Spleen (tissue), 7 donors: ENCODE results near the gene HPSE.

Source experiments
- POLR2AphosphoS5 ChIP-seq, 3 donors: sonication (generic); formaldehyde crosslinking; IDR thresholded peaks; one replicate each; pipeline ENCODE4 v1.5.1; 2017; ENCODE audit warnings: antibody characterized with exemption in 3 of 3
- TF ChIP-seq, protein P1 (sequence below), 11 experiments: fragments of 200-600 bp in 7 of 11; fragments of 450-650 bp in 4 of 11; sonication (generic) in 4 of 11; IDR thresholded peaks in 8 of 11; conservative IDR thresholded peaks in 3 of 11; 1 replicate in 7 of 11; 2 replicates in 4 of 11; pipeline versions ENCODE4 v1.4.0 to v1.8.0; 2016 to 2021; ENCODE audit warnings: antibody characterized with exemption in 11 of 11, inconsistent platforms in 4 of 11, mild to moderate bottlenecking in 1 of 11
- donor health status: DM: no; HTN: no; CAD: no; lungs with moderate emphysema.
- donor health status: DM: no; HTN: no; CAD: no.
- donor health status: DM: no; HTN: no; CAD: no.

DNA sequence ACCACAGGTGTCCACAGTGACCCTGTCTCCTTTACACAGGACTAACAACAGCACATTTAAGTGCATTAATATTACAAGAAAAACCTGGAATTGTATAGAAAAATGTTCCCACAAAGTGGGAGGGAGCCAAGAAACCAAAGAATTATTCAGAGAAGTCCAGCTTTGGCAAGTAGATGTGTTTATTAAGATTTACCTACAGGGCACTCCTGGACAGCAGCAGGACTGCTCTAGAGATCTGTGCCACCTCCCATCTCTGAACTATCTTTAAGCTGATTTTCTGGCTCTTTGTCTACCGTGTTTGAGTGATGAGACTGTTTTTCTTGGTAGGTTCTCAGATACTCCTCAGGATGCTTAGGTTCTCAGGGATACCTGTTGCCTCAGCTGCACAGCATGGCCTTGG is 38.3 kb upstream of the HPSE start:
- TF ChIP-seq, protein P1, sequence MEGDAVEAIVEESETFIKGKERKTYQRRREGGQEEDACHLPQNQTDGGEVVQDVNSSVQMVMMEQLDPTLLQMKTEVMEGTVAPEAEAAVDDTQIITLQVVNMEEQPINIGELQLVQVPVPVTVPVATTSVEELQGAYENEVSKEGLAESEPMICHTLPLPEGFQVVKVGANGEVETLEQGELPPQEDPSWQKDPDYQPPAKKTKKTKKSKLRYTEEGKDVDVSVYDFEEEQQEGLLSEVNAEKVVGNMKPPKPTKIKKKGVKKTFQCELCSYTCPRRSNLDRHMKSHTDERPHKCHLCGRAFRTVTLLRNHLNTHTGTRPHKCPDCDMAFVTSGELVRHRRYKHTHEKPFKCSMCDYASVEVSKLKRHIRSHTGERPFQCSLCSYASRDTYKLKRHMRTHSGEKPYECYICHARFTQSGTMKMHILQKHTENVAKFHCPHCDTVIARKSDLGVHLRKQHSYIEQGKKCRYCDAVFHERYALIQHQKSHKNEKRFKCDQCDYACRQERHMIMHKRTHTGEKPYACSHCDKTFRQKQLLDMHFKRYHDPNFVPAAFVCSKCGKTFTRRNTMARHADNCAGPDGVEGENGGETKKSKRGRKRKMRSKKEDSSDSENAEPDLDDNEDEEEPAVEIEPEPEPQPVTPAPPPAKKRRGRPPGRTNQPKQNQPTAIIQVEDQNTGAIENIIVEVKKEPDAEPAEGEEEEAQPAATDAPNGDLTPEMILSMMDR (IDR thresholded peaks at IDR 0.05 in 8 of 11, conservative IDR thresholded peaks at IDR 0.05 in 3 of 11): no peak
- TF ChIP-seq POLR2AphosphoS5 (IDR thresholded peaks at IDR 0.05): no peak
